ENCODE measurements around the gene NTM. TPM values are rescaled to one million over a fixed set of nuclear protein-coding genes. Genes with fewer than 3 reads are reported as not detected.

The NTM gene
- total and polyA plus RNA-seq, 8 donors = 0.04 to 4.4 (median 0.50) TPM

- Histone ChIP-seq H3K36me3 (no peaks in the 10 kb centered on the region), H3K27me3 (peaks cover 0 to 14% (median 0%) of the 10 kb centered on the region in 4 donors), H3K9me3 (no peaks in the 10 kb centered on the region), H3K27ac (no peak overlapping the region), H3K4me1 (no peaks in the 10 kb centered on the region), H3K4me3 (no peak overlapping the region)
- no peak for TF ChIP-seq CTCF (IDR thresholded peaks at IDR 0.05)
- ATAC-seq (no peak), DNase-seq (no peak), FAIRE-seq (no peak)
- 46 to 71% methylated on average over 3 of the region's 3 CpGs for WGBS, 2 donors
- intact Hi-C loops (cut with DNase I) = loop anchor here in 1 of 3 donors (10.0 kb wide), 1 partner anchor 63 kb away; no protein-coding TSS in a partner anchor
Observed at GRCh38 chr11:131792243-131792642, 421.8 kb downstream of the NTM start.

GRCh38 chr11:131796089-131796488 lies 425.7 kb downstream of the NTM start:
- ATAC-seq (no peak), DNase-seq (no peak), FAIRE-seq (no peak)
- Histone ChIP-seq H3K9me3 (no peaks in the 10 kb centered on the region), H3K36me3 (no peaks in the 10 kb centered on the region), H3K27me3 (peaks cover 0 to 5% (median 0%) of the 10 kb centered on the region in 4 donors), H3K4me3 (no peak overlapping the region), H3K27ac (no peak overlapping the region), H3K4me1 (no peaks in the 10 kb centered on the region)
- TF ChIP-seq CTCF (IDR thresholded peaks at IDR 0.05) = no peak
- 66 to 72% methylated on average over 7 of the region's 7 CpGs for WGBS, 2 donors
- intact Hi-C loops (cut with DNase I) = loop anchor here in 1 of 3 donors (10.0 kb wide), 1 partner anchor 59 kb away; no protein-coding TSS in a partner anchor

GRCh38 chr11:131796541-131796940 lies 426.1 kb downstream of the NTM start:
- H3K9me3 ChIP-seq = no peaks in the 10 kb centered on the region
- peaks cover 0 to 5% (median 0%) of the 10 kb centered on the region in 4 donors for H3K27me3 ChIP-seq
- no peak for DNase-seq
- H3K36me3 ChIP-seq = no peaks in the 10 kb centered on the region
- 62 to 84% methylated on average over 5 of the region's 5 CpGs for WGBS, 2 donors
- TF ChIP-seq CTCF (IDR thresholded peaks at IDR 0.05) = no peak
- peak in 1 of 4 donors; percentile 39 for ATAC-seq
- no peak overlapping the region for H3K4me3 ChIP-seq
- H3K4me1 ChIP-seq = no peaks in the 10 kb centered on the region
- intact Hi-C loops (cut with DNase I) = loop anchor here in 1 of 3 donors (10.0 kb wide), 1 partner anchor 58 kb away; no protein-coding TSS in a partner anchor
- H3K27ac ChIP-seq = no peak overlapping the region
- no peak for FAIRE-seq

GRCh38 chr11:131800452-131800851 lies 430.0 kb downstream of the NTM start:
- Histone ChIP-seq H3K9me3 (no peaks in the 10 kb centered on the region), H3K27me3 (peaks cover 0 to 5% (median 0%) of the 10 kb centered on the region in 4 donors), H3K36me3 (no peaks in the 10 kb centered on the region), H3K27ac (no peak overlapping the region), H3K4me3 (no peak overlapping the region), H3K4me1 (no peaks in the 10 kb centered on the region)
- 75 to 79% methylated on average over 2 of the region's 2 CpGs for WGBS, 2 donors
- ATAC-seq = no peak
- no peak for FAIRE-seq
- intact Hi-C loops (cut with DNase I) = no loop called here
- TF ChIP-seq CTCF (IDR thresholded peaks at IDR 0.05) = no peak
- no peak for DNase-seq

GRCh38 chr11:131802440-131803115 lies 432.2 kb downstream of the NTM start:
- FAIRE-seq = no peak
- H3K27me3 ChIP-seq = peaks cover 0 to 8% (median 0%) of the 10 kb centered on the region in 4 donors

More at GRCh38 chr11:131802440-131803115, 432.2 kb downstream of the NTM start:
- Histone ChIP-seq H3K4me3 (no peak overlapping the region), H3K36me3 (no peaks in the 10 kb centered on the region), H3K4me1 (no peaks in the 10 kb centered on the region), H3K27ac (no peak overlapping the region), H3K9me3 (no peaks in the 10 kb centered on the region)
- TF ChIP-seq CTCF (IDR thresholded peaks at IDR 0.05) = no peak
- ATAC-seq (no peak), DNase-seq (no peak)
- whole genome bisulfite sequencing, 2 donors = 24 to 28% methylated on average over 9 of the region's 9 CpGs
- intact Hi-C loops (cut with DNase I) = no loop called here
